ENCODE data around the gene SMIM33. TPM values are rescaled to one million over a fixed set of nuclear protein-coding genes. Genes with fewer than 3 reads are reported as not detected.
A peak's percentile ranks its signal among the peaks of the same experiment; 100 is the strongest.

The SMIM33 gene
- total and polyA plus RNA-seq, 11 donors = 0.16 TPM; not detected in 10

GRCh38 chr5:139446956-139447779 lies 23.6 kb upstream of the SMIM33 start:
- 82 to 87% (median 84%) methylated on average over 5 of the region's 5 CpGs for WGBS, 4 donors
- TF ChIP-seq, protein P1, sequence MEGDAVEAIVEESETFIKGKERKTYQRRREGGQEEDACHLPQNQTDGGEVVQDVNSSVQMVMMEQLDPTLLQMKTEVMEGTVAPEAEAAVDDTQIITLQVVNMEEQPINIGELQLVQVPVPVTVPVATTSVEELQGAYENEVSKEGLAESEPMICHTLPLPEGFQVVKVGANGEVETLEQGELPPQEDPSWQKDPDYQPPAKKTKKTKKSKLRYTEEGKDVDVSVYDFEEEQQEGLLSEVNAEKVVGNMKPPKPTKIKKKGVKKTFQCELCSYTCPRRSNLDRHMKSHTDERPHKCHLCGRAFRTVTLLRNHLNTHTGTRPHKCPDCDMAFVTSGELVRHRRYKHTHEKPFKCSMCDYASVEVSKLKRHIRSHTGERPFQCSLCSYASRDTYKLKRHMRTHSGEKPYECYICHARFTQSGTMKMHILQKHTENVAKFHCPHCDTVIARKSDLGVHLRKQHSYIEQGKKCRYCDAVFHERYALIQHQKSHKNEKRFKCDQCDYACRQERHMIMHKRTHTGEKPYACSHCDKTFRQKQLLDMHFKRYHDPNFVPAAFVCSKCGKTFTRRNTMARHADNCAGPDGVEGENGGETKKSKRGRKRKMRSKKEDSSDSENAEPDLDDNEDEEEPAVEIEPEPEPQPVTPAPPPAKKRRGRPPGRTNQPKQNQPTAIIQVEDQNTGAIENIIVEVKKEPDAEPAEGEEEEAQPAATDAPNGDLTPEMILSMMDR (IDR thresholded peaks at IDR 0.05) = no peak
- TF ChIP-seq POLR2A (IDR thresholded peaks at IDR 0.05) = no peak
- H3K27ac ChIP-seq = no peak overlapping the region
- DNase-seq (no peak), ATAC-seq (no peak)
- intact Hi-C loops (cut with DNase I) = no loop called here
- H3K27me3 ChIP-seq = no peaks in the 10 kb centered on the region
- peaks cover 0 to 34% (median 3%) of the 10 kb centered on the region in 9 donors for H3K36me3 ChIP-seq
- peaks cover 0 to 11% (median 2%) of the 10 kb centered on the region in 12 donors for H3K4me1 ChIP-seq
- H3K4me3 ChIP-seq = no peak overlapping the region
- H3K9me3 ChIP-seq = no peaks in the 10 kb centered on the region

GRCh38 chr5:139451176-139451575 lies 19.6 kb upstream of the SMIM33 start:
- H3K9me3 ChIP-seq = no peaks in the 10 kb centered on the region
- ATAC-seq = no peak
- peaks cover 0 to 39% (median 10%) of the 10 kb centered on the region in 9 donors for H3K36me3 ChIP-seq
- H3K4me1 ChIP-seq = peaks cover 0 to 11% (median 1%) of the 10 kb centered on the region in 12 donors
- H3K4me3 ChIP-seq = no peak overlapping the region
- no peak for TF ChIP-seq POLR2A (IDR thresholded peaks at IDR 0.05)
- TF ChIP-seq, protein P1 (IDR thresholded peaks at IDR 0.05) = no peak
- H3K27ac ChIP-seq = no peak overlapping the region
- no peaks in the 10 kb centered on the region for H3K27me3 ChIP-seq
- DNase-seq = no peak
- WGBS, 4 donors = 90 to 96% (median 93%) methylated on average over 2 of the region's 2 CpGs
- intact Hi-C loops (cut with DNase I) = no loop called here

- 82 to 90% (median 83%) methylated on average over 3 of the region's 3 CpGs for WGBS, 4 donors
- Histone ChIP-seq H3K9me3 (no peaks in the 10 kb centered on the region), H3K4me1 (peaks cover 0 to 7% (median 1%) of the 10 kb centered on the region in 12 donors), H3K4me3 (no peak overlapping the region), H3K27ac (no peak overlapping the region), H3K36me3 (peaks cover 0 to 46% (median 16%) of the 10 kb centered on the region in 9 donors), H3K27me3 (no peaks in the 10 kb centered on the region)
- TF ChIP-seq POLR2A (IDR thresholded peaks at IDR 0.05) = no peak
- TF ChIP-seq, protein P1 (IDR thresholded peaks at IDR 0.05) = no peak
- DNase-seq = no peak
- ATAC-seq = peak in 2 of 4 donors; percentile 28 to 35
- intact Hi-C loops (cut with DNase I) = no loop called here
These were observed 18.7 kb upstream of the SMIM33 start for GRCh38 chr5:139451878-139452660.
